Heart left ventricle (tissue), 13 donors: Measurements from ENCODE around the gene RNLS.
"Not testable (repeated sequence)": the region's sequence is repeated elsewhere in the genome, so short reads cannot be mapped to it uniquely, and the experiment has no call there.

Source experiments
- CTCF ChIP-seq, 12 donors: fragments of 200-600 bp; sonication (generic) in 4 of 12; IDR thresholded peaks; one replicate each; pipeline versions ENCODE4 v1.5.0 to v1.8.0; 2018 to 2022; ENCODE audit warnings: antibody characterized with exemption in 12 of 12, mild to moderate bottlenecking in 5 of 12
- POLR2A ChIP-seq, 2 donors: fragments of 450-650 bp; IDR thresholded peaks; one replicate each; pipeline ENCODE4 v1.6.1; 2017; ENCODE audit warnings: antibody characterized with exemption in 2 of 2, mild to moderate bottlenecking in 2 of 2, moderate library complexity in 2 of 2
- donor health status: ischemic (EF 13 %, LVEDD 7.1; RV severe dilation, severe dysfunction).
- donor health status: DM: no; HTN: yes; CAD: no.
- donor health status: DM: no; HTN: no; CAD: no.
- donor health status: ischemic (EF 25% LVEDD 6.9; RV normal size, moderate dysfunction).
- donor health status: ischemic (EF 25% LVEDD 5.7; RV mildly dilated, moderate dysfunction).
- donor health status: ischemic (EF 35%, LVEDD 5.7; RV mildly dilated, moderate dysfunction).
- donor health status: nonischemic (EF 11% LVEDD 7.7; RV severe dilation, severe dysfunction).
- donor health status: DM: yes; HTN: yes; CAD: no.
- donor health status: PGD.
- donor health status: ischemic (EF 29% LVEDD 5.4; RV normal size, mild dysfunction).
- donor health status: nonischemic (EF 23%, LVEDD 6.1; RV moderate dilation, normal function).

DNA sequence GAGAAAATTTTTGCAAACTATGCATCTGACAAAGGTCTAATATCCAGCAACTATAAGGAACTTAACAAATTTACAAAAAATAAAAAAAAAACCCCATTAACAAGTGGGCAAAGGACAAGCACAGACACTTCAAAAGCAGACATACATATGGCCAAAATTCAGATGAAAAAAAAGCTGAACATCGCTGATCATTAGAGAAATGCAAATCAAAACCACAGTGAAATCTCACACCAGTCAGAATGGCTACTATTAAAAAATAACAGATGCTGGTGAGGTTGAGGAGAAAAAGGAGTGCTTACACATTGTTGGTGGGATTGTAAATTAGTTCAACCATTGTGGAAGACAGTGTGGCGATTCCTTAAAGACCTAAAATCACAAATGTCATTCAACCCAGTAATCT lies 274.8 kb downstream of the RNLS start:
- not testable (repeated sequence) for TF ChIP-seq CTCF, POLR2A (IDR thresholded peaks at IDR 0.05)
